Stimulated activated CD8-positive, alpha-beta memory T cell treated with anti-CD3 and anti-CD28 coated beads, Interleukin-15, amount 100 ng/mL, for 48 hours (primary cell): ENCODE results near the gene MTA1.

Experiments
- DNase-seq, 2 donors: peaks; one replicate each; pipeline ENCODE4 v3.0.0-alpha.2; 2020; ENCODE audit warnings: low read depth in 2 of 2

MTA1 gene

GRCh38 chr14:105408592-105408991 lies 11.0 kb upstream of the MTA1 start:
- no peak for DNase-seq

- no peak for DNase-seq
Measured at GRCh38 chr14:105409364-105409763, 10.3 kb upstream of the MTA1 start.

- no peak for DNase-seq
Measured at GRCh38 chr14:105410642-105411016, 9.0 kb upstream of the MTA1 start.

- no peak for DNase-seq
Measured at GRCh38 chr14:105411017-105411941, 8.3 kb upstream of the MTA1 start.

- DNase-seq, result no peak
Measured at GRCh38 chr14:105411985-105412770, 7.4 kb upstream of the MTA1 start.

- no peak for DNase-seq
Measured at GRCh38 chr14:105412771-105413543, 6.7 kb upstream of the MTA1 start.

- no peak for DNase-seq
Measured at GRCh38 chr14:105413544-105413886, 6.1 kb upstream of the MTA1 start.

GRCh38 chr14:105414456-105415371 lies 4.9 kb upstream of the MTA1 start:
- DNase-seq, result peak; percentile 64 to 68

- no peak for DNase-seq
Measured at GRCh38 chr14:105415481-105416428, 3.9 kb upstream of the MTA1 start.

GRCh38 chr14:105416671-105417070 lies 3.0 kb upstream of the MTA1 start:
- DNase-seq, result no peak

GRCh38 chr14:105417690-105418121 lies 1.9 kb upstream of the MTA1 start:
- no peak for DNase-seq

- DNase-seq, result no peak
Measured at GRCh38 chr14:105418269-105419194, 1.1 kb upstream of the MTA1 start.

GRCh38 chr14:105420101-105420973 lies 710 bp downstream of the MTA1 start:
- no peak for DNase-seq

GRCh38 chr14:105420974-105421674 lies 1.5 kb downstream of the MTA1 start:
- DNase-seq, result no peak

GRCh38 chr14:105421723-105422615 lies 2.3 kb downstream of the MTA1 start:
- no peak for DNase-seq
